IPS DF 6.9 (cell line): Measurements from ENCODE around the gene SPATC1L.

Experiments
- DNase-seq: peaks from one replicate; pipeline ENCODE4 v3.0.0-alpha.2; 2013; ENCODE audit warnings: low read depth, low spot score
- H3K27ac ChIP-seq: one replicate; pipeline ENCODE4 v1.5.1; 2013; ENCODE audit warnings: low read length, control low read depth
- H3K27me3 ChIP-seq: 2 replicates; pipeline ENCODE4 v1.6.1; 2013; ENCODE audit warnings: mild to moderate bottlenecking, low read length; ENCODE audit not compliant: control insufficient read depth, insufficient read depth
- H3K36me3 ChIP-seq: 2 replicates; pipeline ENCODE4 v1.6.1; 2013; ENCODE audit warnings: low read length; ENCODE audit not compliant: control insufficient read depth, insufficient read depth
- H3K4me1 ChIP-seq: 2 replicates; pipeline ENCODE4 v1.6.1; 2013; ENCODE audit warnings: low read length; ENCODE audit not compliant: control insufficient read depth, insufficient read depth
- H3K4me3 ChIP-seq: 2 replicates; pipeline ENCODE4 v1.5.1; 2013; ENCODE audit warnings: mild to moderate bottlenecking, low read length
- H3K9me3 ChIP-seq: 2 replicates; pipeline ENCODE4 v1.6.1; 2013; ENCODE audit warnings: low read length, inconsistent platforms; ENCODE audit not compliant: control insufficient read depth, insufficient read depth
- WGBS: extraction: QIAGEN DNeasy Blood & Tissue Kit; methylation state at CpG from one replicate; pipeline ENCODE4 v1.1.7; 2013; ENCODE audit warnings: mixed read lengths, missing lambda C conversion rate; ENCODE audit not compliant: insufficient read length, insufficient coverage; 5-methylcytosine and 5-hydroxymethylcytosine counted together

The SPATC1L gene

GRCh38 chr21:46128106-46128932, 55.9 kb downstream of the SPATC1L start:
- Histone ChIP-seq H3K27ac (no peak overlapping the region), H3K9me3 (no peaks in the 10 kb centered on the region), H3K36me3 (peaks cover 23% of the 10 kb centered on the region), H3K27me3 (no peaks in the 10 kb centered on the region), H3K4me3 (no peak overlapping the region), H3K4me1 (no peaks in the 10 kb centered on the region; the same call in 1 of the 2 replicates)
- no peak for DNase-seq
- no CpG with 5 or more reads among the region's 23 CpGs for whole genome bisulfite sequencing

- no peak overlapping the region for H3K27ac ChIP-seq
- no CpG with 5 or more reads among the region's 40 CpGs for WGBS
- no peaks in the 10 kb centered on the region; the same call in 1 of the 2 replicates for H3K4me1 ChIP-seq
These were observed 56.8 kb downstream of the SPATC1L start for GRCh38 chr21:46127239-46128105.

GRCh38 chr21:46126309-46127238, 57.7 kb downstream of the SPATC1L start:
- H3K4me1 ChIP-seq = no peaks in the 10 kb centered on the region; the same call in 1 of the 2 replicates
- H3K9me3 ChIP-seq = no peaks in the 10 kb centered on the region
- DNase-seq = no peak
- H3K36me3 ChIP-seq = peaks cover 23% of the 10 kb centered on the region
- no peaks in the 10 kb centered on the region for H3K27me3 ChIP-seq
- no peak overlapping the region for H3K27ac ChIP-seq
- H3K4me3 ChIP-seq = no peak overlapping the region
- WGBS = no CpG with 5 or more reads among the region's 32 CpGs

More at GRCh38 chr21:46127239-46128105, 56.8 kb downstream of the SPATC1L start:
- H3K27me3 ChIP-seq = no peaks in the 10 kb centered on the region
- H3K9me3 ChIP-seq = no peaks in the 10 kb centered on the region
- H3K4me3 ChIP-seq = no peak overlapping the region
- peaks cover 23% of the 10 kb centered on the region for H3K36me3 ChIP-seq
- DNase-seq = no peak

- DNase-seq = no peak
- peaks cover 25% of the 10 kb centered on the region for H3K36me3 ChIP-seq
- H3K27ac ChIP-seq = no peak overlapping the region
- H3K27me3 ChIP-seq = no peaks in the 10 kb centered on the region
- no peaks in the 10 kb centered on the region for H3K9me3 ChIP-seq
- no CpG with 5 or more reads among the region's 47 CpGs for WGBS
- no peak overlapping the region for H3K4me3 ChIP-seq
- no peaks in the 10 kb centered on the region; the same call in 1 of the 2 replicates for H3K4me1 ChIP-seq
These were observed 58.4 kb downstream of the SPATC1L start for GRCh38 chr21:46125846-46126301.

GRCh38 chr21:46124926-46125845, 59.1 kb downstream of the SPATC1L start:
- Histone ChIP-seq H3K4me3 (no peak overlapping the region), H3K4me1 (no peaks in the 10 kb centered on the region; the same call in 1 of the 2 replicates), H3K27me3 (no peaks in the 10 kb centered on the region), H3K27ac (no peak overlapping the region), H3K36me3 (peaks cover 25% of the 10 kb centered on the region), H3K9me3 (no peaks in the 10 kb centered on the region)
- DNase-seq = no peak
- WGBS = no CpG with 5 or more reads among the region's 49 CpGs

- peaks cover 25% of the 10 kb centered on the region for H3K36me3 ChIP-seq
- H3K27ac ChIP-seq = no peak overlapping the region
- H3K4me3 ChIP-seq = no peak overlapping the region
- H3K9me3 ChIP-seq = no peaks in the 10 kb centered on the region
- WGBS = 100% methylated on average over 3 of the region's 16 CpGs
- H3K4me1 ChIP-seq = no peaks in the 10 kb centered on the region; the same call in 1 of the 2 replicates
- no peak for DNase-seq
- no peaks in the 10 kb centered on the region for H3K27me3 ChIP-seq
These were observed 60.0 kb downstream of the SPATC1L start for GRCh38 chr21:46124083-46124925.

- Histone ChIP-seq H3K4me3 (no peak overlapping the region), H3K4me1 (no peaks in the 10 kb centered on the region; the same call in 1 of the 2 replicates), H3K36me3 (peaks cover 28% of the 10 kb centered on the region)
These were observed 61.2 kb downstream of the SPATC1L start for GRCh38 chr21:46122758-46123683.

GRCh38 chr21:46122237-46122671, 62.0 kb downstream of the SPATC1L start:
- H3K27me3 ChIP-seq = no peaks in the 10 kb centered on the region
- WGBS = no CpG with 5 or more reads among the region's 12 CpGs
- H3K4me1 ChIP-seq = no peaks in the 10 kb centered on the region; the same call in 1 of the 2 replicates
- H3K36me3 ChIP-seq = peaks cover 26% of the 10 kb centered on the region
- DNase-seq = no peak
- no peak overlapping the region for H3K4me3 ChIP-seq
- H3K9me3 ChIP-seq = no peaks in the 10 kb centered on the region
- H3K27ac ChIP-seq = no peak overlapping the region

More at GRCh38 chr21:46122758-46123683, 61.2 kb downstream of the SPATC1L start:
- Histone ChIP-seq H3K9me3 (no peaks in the 10 kb centered on the region), H3K27me3 (no peaks in the 10 kb centered on the region), H3K27ac (no peak overlapping the region)
- WGBS = no CpG with 5 or more reads among the region's 12 CpGs
- no peak for DNase-seq
